GM21576 (cell line): ENCODE results near the gene PRUNE2.

Experiments used
- ATAC-seq: cut with Tn5 transposase; IDR thresholded peaks from one replicate; pipeline ENCODE4 v1.9.1; 2021; ENCODE audit warnings: mild to moderate bottlenecking, moderate library complexity; ENCODE audit not compliant: unreplicated experiment

Gene PRUNE2

DNA sequence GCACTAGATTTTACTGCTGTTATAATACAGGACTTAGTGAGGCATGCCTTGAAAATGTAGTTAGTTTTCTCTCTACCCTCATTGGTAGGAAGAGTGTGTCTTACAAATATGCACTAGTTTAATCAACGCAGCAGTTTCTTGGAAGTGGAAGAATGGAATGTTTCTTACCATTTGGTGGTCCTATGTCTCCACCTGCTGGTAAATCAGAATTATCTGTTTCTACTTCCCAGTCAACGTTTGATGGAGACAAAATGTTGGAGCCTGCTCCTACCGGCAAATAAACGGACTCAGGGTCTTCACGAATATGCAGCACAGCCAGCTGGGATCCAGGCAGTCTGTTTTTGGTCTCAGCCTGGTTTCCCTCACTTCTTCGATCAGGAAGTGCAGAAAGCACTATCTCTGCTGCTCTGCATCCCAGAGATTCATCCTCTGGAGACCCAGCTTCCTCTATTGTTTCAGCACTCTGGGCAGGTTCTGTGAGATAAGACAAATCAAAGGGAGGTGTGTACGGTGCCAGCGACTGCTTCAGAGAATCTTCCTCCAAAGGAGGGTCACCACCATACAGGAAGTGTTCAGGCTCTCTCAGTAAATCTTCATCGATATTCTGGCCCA lies 201.2 kb downstream of the PRUNE2 start:
- no peak for ATAC-seq

DNA sequence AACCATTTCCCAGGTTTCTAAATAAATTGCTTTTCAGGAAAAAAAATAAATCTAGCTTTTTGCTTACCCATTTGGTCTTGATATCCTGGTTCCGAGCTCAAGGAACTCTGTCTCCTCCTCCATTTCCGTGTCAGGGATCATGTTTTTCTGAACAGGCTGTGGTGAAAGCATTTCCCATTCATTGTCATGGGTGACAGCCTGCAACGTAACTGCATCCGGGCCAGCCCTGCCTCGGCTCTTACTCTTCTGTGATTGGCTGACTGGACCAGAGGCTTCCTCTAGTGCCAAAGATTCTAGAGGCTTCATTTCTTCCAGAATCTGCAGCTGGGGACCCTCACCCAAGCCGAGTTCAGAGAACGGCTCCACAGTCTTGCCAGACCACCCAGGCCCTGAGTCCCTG lies 202.6 kb downstream of the PRUNE2 start:
- ATAC-seq = no peak

DNA sequence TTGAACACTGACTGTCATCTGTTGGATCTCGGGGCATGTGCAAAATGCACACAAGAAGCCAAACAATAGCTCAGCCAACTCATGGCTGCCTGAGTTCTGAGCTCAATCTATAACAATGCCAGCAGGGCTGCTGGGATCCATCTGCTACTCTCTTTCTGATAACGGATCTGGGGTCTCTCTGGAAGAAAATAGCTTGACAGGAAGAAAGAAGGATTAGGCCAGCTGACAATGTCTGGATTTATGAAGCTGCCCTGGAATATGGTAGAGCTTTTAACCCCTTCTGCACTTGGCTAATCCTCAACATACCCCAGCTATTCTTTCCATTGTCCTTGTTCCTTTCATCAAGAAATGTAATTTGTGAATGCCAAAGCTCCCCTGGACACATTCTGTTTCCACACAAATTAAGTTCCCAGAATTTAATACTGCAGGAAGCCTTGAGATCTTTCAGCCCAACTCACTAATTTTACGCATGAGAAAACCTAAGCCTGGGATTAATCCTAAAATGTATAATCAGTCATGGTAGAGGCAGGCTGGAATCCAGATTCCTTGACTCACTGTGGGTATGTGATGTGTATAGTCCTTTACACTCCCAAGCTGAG lies 204.4 kb downstream of the PRUNE2 start:
- no peak for ATAC-seq

- ATAC-seq = no peak
These were observed 205.0 kb downstream of the PRUNE2 start for GRCh38 chr9:76700916-76701315.

DNA sequence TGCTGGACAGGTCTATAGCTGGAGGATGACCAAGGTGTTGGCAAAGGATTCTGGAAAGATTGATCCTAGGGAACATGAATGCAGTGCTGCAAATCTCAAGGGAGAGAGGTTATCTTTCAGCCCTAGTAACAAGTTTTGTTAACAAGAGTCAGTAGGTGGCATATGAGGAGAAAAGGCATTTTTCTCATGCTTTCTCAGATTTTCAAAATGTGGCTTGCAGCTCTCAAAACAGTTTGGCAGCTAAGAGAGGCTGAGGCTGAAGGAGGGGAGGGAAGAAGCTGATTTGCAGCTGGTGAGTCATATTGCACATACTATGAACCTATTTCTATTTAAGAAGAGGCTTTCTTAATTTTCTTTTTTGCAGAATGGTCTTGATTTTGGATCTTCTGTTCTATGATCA lies 205.9 kb downstream of the PRUNE2 start:
- ATAC-seq = no peak

DNA sequence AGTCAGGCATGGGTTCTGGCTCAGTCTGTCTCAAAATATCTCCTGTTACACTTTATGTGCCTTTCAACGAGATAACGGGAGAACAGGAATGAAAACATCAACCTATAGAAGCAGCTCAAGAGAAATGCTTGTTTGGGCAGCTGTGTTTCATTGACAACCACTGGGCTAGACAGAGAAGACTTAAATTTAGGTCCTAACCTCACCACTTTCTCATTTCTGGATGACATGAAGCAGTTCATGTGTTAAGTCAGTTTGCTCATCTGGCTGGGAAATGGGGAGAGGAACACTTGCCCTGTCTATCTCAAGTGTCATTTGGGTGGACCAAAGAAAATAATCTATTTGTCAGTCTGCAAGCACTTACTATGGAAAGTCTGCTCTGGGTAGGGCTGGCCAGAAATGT lies 208.4 kb downstream of the PRUNE2 start:
- no peak for ATAC-seq

DNA sequence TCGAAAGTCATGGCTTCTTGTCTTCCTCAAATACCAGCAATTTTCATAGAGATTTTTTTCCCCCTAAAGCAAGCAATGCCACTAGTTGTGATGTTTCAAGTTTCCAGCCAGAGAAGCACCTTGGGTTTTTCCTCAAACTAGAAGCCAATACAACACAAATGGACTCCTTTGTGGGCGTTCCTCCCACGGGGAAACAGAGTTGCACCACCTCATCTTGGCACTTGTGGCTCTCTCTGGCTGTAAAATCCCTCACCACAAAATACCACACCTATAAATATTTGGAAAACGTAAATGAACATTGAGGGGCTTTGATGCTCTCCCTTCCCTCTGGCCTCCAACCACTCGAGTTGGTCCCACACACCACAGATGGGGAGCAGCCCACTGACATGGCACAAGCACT lies 208.8 kb downstream of the PRUNE2 start:
- ATAC-seq = no peak

- no peak for ATAC-seq
These were observed 212.0 kb downstream of the PRUNE2 start for GRCh38 chr9:76693912-76694311.

GRCh38 chr9:76692458-76693129 lies 213.3 kb downstream of the PRUNE2 start:
- ATAC-seq = no peak

DNA sequence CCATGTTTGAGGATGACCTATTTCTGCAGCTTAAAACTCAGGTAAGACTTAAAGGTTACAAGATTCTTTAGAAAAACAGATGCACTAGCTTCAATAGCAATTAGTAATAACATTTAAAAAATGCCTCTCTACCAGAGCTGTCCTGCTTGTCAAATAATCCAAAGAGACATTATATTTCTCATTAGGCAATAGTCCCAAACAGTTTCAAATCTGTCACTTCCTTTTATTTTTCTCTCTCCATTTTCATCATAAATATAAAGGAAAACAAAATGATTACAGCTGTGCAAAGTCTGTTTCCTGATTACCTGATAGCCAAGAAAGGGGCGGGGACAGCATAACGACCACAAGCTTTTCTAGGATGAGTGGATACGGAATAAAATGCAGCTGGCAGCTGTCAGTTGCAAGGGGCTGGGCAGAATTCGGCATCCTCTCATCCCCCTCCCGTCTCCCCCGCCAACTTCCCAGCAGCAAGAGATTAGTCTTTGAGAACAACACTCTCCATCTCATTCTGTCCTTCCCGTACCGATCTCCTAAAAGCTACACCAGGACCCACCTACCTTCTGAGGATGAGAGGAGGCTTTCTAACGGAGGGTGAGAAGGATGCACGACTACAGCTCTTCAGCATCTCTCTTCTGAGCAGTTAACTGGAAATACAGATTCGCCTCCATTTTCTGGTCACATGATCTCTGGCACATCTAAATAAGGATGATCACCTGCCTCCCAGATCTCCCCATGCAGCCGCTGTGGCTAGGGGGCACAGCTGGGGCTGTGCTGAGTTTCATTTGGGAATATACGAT lies 214.2 kb downstream of the PRUNE2 start:
- ATAC-seq = no peak

- ATAC-seq = no peak
These were observed 214.9 kb downstream of the PRUNE2 start for GRCh38 chr9:76690973-76691370.

- ATAC-seq = no peak
These were observed 215.5 kb downstream of the PRUNE2 start for GRCh38 chr9:76690246-76690972.

DNA sequence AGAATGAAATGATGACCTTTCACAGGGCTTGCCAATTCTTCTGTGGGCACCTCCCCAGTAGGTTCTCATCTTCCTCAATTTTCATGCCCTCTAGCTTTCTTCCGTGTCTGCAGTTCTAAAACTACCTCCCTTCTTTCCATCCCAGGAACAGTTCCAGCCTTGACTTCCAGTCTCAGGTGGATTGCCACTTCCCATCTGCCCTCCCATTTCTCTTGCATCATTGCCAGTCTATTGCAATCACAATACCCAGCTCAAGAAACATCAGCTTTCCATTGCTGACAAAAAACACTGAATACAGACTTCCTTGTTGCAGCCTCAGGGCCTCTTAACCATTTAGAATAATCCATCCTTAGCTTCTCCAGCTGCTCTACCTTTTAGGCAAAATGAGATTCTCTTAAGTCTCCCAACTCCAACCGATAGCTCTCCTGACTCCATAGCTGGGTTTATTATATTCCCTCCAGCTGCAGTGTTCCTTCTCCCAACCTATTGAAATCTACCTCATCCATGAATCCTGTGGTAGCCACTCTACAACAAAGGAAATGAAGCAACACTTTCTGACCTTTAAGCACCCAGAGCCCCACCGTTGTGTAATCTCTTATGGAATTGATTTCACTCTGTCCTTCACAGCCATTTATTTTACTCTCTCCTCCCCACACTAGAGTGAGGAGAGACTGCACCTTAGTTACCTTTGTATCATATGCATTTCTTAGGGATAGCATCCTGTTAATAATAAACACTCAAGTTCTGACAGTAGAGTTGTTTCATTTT lies 217.3 kb downstream of the PRUNE2 start:
- ATAC-seq = no peak

- no peak for ATAC-seq
These were observed 218.0 kb downstream of the PRUNE2 start for GRCh38 chr9:76687861-76688391.

DNA sequence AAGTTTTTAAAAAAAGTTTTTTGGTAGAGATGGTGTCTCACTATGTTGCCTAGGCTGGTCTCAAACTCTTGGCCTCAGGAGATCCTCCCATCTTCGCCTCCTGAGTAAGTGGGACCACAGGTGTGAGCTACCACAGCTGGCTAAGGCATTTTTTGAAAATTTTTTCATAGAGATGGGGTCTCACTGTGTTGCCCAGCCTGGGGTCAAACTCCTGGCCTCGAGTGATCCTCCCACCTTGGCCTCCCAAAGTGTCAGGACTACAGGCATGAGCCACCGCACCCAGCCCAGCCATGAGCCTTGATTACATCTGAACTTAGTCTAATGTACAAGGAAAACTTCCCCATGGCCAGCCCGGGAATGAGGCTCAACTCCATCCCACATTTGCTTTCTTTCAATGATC lies 219.2 kb downstream of the PRUNE2 start:
- no peak for ATAC-seq

- ATAC-seq = no peak
These were observed 221.7 kb downstream of the PRUNE2 start for GRCh38 chr9:76684213-76684612.

- ATAC-seq = no peak
These were observed 224.4 kb downstream of the PRUNE2 start for GRCh38 chr9:76681556-76681955.

DNA sequence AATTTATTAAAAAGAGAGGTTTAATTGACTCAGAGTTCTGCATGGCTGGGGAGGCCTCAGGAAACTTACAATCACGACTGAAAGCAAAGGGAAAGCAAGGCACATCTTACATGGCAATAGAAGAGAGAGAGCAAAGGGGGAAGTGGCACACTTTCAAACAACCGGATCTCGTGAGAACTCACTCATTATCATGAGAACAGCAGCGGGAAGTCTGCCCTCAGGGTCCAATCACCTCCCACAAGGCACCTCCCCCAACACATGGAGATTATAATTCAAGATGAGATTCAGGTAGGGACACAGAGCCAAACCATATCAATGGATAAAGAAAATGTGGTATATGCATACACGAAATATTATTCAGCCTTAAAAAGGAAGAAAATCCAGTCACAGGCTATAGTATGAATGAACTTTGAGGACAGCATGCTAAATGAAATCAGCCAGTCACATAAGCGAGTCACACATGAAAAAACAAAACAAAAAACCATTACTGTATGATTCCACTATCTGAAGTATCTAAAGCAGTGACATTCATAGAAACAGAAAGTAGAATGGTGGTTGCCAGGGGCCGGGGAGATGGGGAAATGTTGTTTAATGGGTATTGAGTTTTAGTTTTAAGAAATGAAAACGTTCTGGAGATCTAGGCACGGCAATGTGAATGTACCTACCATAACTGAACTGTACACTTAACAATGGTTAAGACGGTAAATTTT lies 225.0 kb downstream of the PRUNE2 start:
- no peak for ATAC-seq

DNA sequence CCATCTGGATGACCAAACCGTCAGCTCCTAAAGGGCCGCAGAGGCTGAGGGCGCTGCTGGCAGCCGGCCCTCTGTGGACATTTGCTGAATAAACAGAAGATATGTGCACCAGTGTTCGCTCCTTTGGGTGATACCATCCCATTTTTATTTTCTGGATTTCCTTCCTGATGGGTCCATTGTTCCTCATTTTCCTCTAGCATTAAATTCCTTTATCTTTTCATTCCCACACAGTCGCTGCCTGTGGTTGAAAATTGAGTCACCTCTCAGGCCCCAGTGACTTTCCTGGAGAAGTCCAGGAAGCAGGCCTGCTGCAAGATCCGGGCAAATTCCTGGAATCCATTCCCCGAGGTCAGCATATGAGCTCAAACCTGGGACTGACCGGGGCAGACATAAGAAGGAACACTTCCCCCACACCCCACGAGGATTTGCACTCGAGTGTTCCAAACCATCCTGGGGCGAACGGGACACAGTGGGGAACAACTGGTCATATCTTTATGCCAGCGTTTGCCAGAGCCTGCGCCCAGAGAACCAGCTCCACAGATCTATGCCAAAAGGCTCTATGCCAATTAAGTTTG lies 228.3 kb downstream of the PRUNE2 start:
- ATAC-seq = no peak
